ENCODE results near the gene CRACDL.

Gene CRACDL

GRCh38 chr2:98935777-98936352 lies at the start of gene CRACDL:
TSS of gene CRACDL (minus strand) at chr2:98936225. CDS start at chr2:98846800, 89,425 bp downstream.
- DNase-seq: no peak

- no peak for DNase-seq
Measured at GRCh38 chr2:98975611-98976010, 39.6 kb upstream of the CRACDL start.

GRCh38 chr2:98972582-98973167 lies 36.6 kb upstream of the CRACDL start:
- no peak for DNase-seq

- no peak for DNase-seq
Measured at GRCh38 chr2:98959810-98960507, 23.9 kb upstream of the CRACDL start.

GRCh38 chr2:98952966-98953365 lies 16.9 kb upstream of the CRACDL start:
- no peak for DNase-seq

GRCh38 chr2:98948956-98949739 lies 13.1 kb upstream of the CRACDL start:
- DNase-seq: no peak

- no peak for DNase-seq
Measured at GRCh38 chr2:98947554-98947953, 11.5 kb upstream of the CRACDL start.

GRCh38 chr2:98946855-98947254 lies 10.8 kb upstream of the CRACDL start:
- DNase-seq: no peak

GRCh38 chr2:98944775-98945174 lies 8.8 kb upstream of the CRACDL start:
- no peak for DNase-seq

- DNase-seq: no peak
Measured at GRCh38 chr2:98940102-98940501, 4.1 kb upstream of the CRACDL start.

- DNase-seq: no peak
Measured at GRCh38 chr2:98937906-98938305, 1.9 kb upstream of the CRACDL start.

- DNase-seq: peak; percentile 2
Measured at GRCh38 chr2:98936353-98937351, 627 bp upstream of the CRACDL start.

- no peak for DNase-seq
Measured at GRCh38 chr2:98935111-98935770, 784 bp downstream of the CRACDL start.

- no peak for DNase-seq
Measured at GRCh38 chr2:98932778-98933343, 3.2 kb downstream of the CRACDL start.

- no peak for DNase-seq
Measured at GRCh38 chr2:98932164-98932563, 3.9 kb downstream of the CRACDL start.

- DNase-seq: no peak
Measured at GRCh38 chr2:98931596-98931995, 4.4 kb downstream of the CRACDL start.

GRCh38 chr2:98929920-98930319 lies 6.1 kb downstream of the CRACDL start:
- no peak for DNase-seq

- DNase-seq: no peak
Measured at GRCh38 chr2:98928242-98928641, 7.8 kb downstream of the CRACDL start.

GRCh38 chr2:98927027-98927426 lies 9.0 kb downstream of the CRACDL start:
- DNase-seq: no peak

GRCh38 chr2:98926601-98927000 lies 9.4 kb downstream of the CRACDL start:
- DNase-seq: no peak

GRCh38 chr2:98924910-98925309 lies 11.1 kb downstream of the CRACDL start:
- DNase-seq: no peak

Measured in CD4-positive, alpha-beta T cell treated with Interleukin-6 for 4 hours (primary cell).